WTC11 (cell line): Measurements from ENCODE around the gene GRIN1. TPM values are rescaled to one million over a fixed set of nuclear protein-coding genes. Genes with fewer than 3 reads are reported as not detected.

Experiments used
- ARID4B ChIP-seq: sonication (generic); formaldehyde crosslinking; IDR thresholded peaks from 2 replicates; pipeline ENCODE4 v1.8.0; 2023; ENCODE audit warnings: missing genetic modification reagents, mild to moderate bottlenecking, borderline replicate concordance
- ATF1 ChIP-seq: sonication (generic); formaldehyde crosslinking; IDR thresholded peaks from 2 replicates; pipeline ENCODE4 v1.8.1; 2023; ENCODE audit warnings: mild to moderate bottlenecking, moderate library complexity, missing genetic modification reagents
- CREM ChIP-seq: sonication (generic); formaldehyde crosslinking; IDR thresholded peaks from 2 replicates; pipeline ENCODE4 v1.8.1; 2022; ENCODE audit warnings: mild to moderate bottlenecking, missing genetic modification reagents, moderate library complexity
- CTCF ChIP-seq: fragments of 200-600 bp; IDR thresholded peaks from 2 replicates; pipeline ENCODE4 v1.8.0; 2022; ENCODE audit warnings: antibody characterized with exemption
- E2F5 ChIP-seq: sonication (generic); formaldehyde crosslinking; IDR thresholded peaks from 2 replicates; pipeline ENCODE4 v1.8.1; 2022; ENCODE audit warnings: mild to moderate bottlenecking, moderate library complexity, missing genetic modification reagents
- ESRRA ChIP-seq: sonication (generic); formaldehyde crosslinking; IDR thresholded peaks from 2 replicates; pipeline ENCODE4 v1.8.1; 2022; ENCODE audit warnings: mild to moderate bottlenecking, missing genetic modification reagents, borderline replicate concordance
- FOXJ3 ChIP-seq: sonication (generic); formaldehyde crosslinking; IDR thresholded peaks from 2 replicates; pipeline ENCODE4 v1.9.0; 2021; ENCODE audit warnings: missing genetic modification reagents, mild to moderate bottlenecking, borderline replicate concordance
- FOXK1 ChIP-seq: sonication (generic); formaldehyde crosslinking; IDR thresholded peaks from 2 replicates; pipeline ENCODE4 v1.8.0; 2022; ENCODE audit warnings: mild to moderate bottlenecking, moderate library complexity, missing genetic modification reagents
- FOXP4 ChIP-seq: sonication (generic); formaldehyde crosslinking; IDR thresholded peaks from 2 replicates; pipeline ENCODE4 v1.8.0; 2022; ENCODE audit warnings: mild to moderate bottlenecking, missing genetic modification reagents
- GABPB1 ChIP-seq: sonication (generic); formaldehyde crosslinking; IDR thresholded peaks from 2 replicates; pipeline ENCODE4 v1.8.1; 2023; ENCODE audit warnings: mild to moderate bottlenecking, missing genetic modification reagents
- JUN ChIP-seq: sonication (generic); formaldehyde crosslinking; IDR thresholded peaks from 2 replicates; pipeline ENCODE4 v1.8.0; 2023; ENCODE audit warnings: mild to moderate bottlenecking, missing genetic modification reagents
- MXD4 ChIP-seq: fragments of 250-450 bp; sonication (Bioruptor Pico); IDR thresholded peaks from 2 replicates; pipeline ENCODE4 v1.8.0; 2021; ENCODE audit warnings: mild to moderate bottlenecking, moderate library complexity, borderline replicate concordance
- NFATC4 ChIP-seq: fragments of 250-450 bp; sonication (Bioruptor Pico); IDR thresholded peaks from 2 replicates; pipeline ENCODE4 v1.9.0; 2021; ENCODE audit warnings: mild to moderate bottlenecking
- NFE2L1 ChIP-seq: sonication (generic); formaldehyde crosslinking; IDR thresholded peaks from 2 replicates; pipeline ENCODE4 v1.8.1; 2023; ENCODE audit warnings: missing genetic modification reagents
- NFYB ChIP-seq: sonication (generic); formaldehyde crosslinking; conservative IDR thresholded peaks from 2 replicates; pipeline ENCODE4 v1.8.0; 2022; ENCODE audit warnings: low read depth, missing genetic modification reagents
- OVOL2 ChIP-seq: fragments of 250-450 bp; sonication (Bioruptor Pico); IDR thresholded peaks from 2 replicates; pipeline ENCODE4 v1.9.0; 2021; ENCODE audit warnings: mild to moderate bottlenecking, borderline replicate concordance
- PREB ChIP-seq: sonication (generic); formaldehyde crosslinking; IDR thresholded peaks from 2 replicates; pipeline ENCODE4 v1.8.1; 2022; ENCODE audit warnings: mild to moderate bottlenecking, missing genetic modification reagents, moderate library complexity, borderline replicate concordance
- SP1 ChIP-seq: sonication (generic); formaldehyde crosslinking; conservative IDR thresholded peaks from 2 replicates; pipeline ENCODE4 v1.8.1; 2022; ENCODE audit warnings: missing genetic modification reagents
- STAT6 ChIP-seq: sonication (generic); formaldehyde crosslinking; conservative IDR thresholded peaks from 2 replicates; pipeline ENCODE4 v1.8.1; 2023; ENCODE audit warnings: mild to moderate bottlenecking, low read depth, missing genetic modification reagents, moderate library complexity
- USF1 ChIP-seq: sonication (generic); formaldehyde crosslinking; IDR thresholded peaks from 2 replicates; pipeline ENCODE4 v1.8.0; 2022; ENCODE audit warnings: mild to moderate bottlenecking, missing genetic modification reagents
- ZBTB21 ChIP-seq: sonication (generic); formaldehyde crosslinking; IDR thresholded peaks from 2 replicates; pipeline ENCODE4 v1.8.1; 2023; ENCODE audit warnings: mild to moderate bottlenecking, missing genetic modification reagents, borderline replicate concordance
- ZNF232 ChIP-seq: sonication (generic); formaldehyde crosslinking; IDR thresholded peaks from 2 replicates; pipeline ENCODE4 v1.8.0; 2022; ENCODE audit warnings: mild to moderate bottlenecking, missing genetic modification reagents
- ZSCAN18 ChIP-seq: fragments of 250-450 bp; sonication (Bioruptor Pico); IDR thresholded peaks from 2 replicates; pipeline ENCODE4 v2.1.2; 2022; ENCODE audit warnings: mild to moderate bottlenecking, moderate library complexity
- total RNA-seq: library from RNA; stranded (reverse); gene quantifications from 3 replicates; pipeline ENCODE4 v1.2.3, GENCODE V29; 2021

GRIN1 gene
- total RNA-seq, 1 experiment from 2014 or later: 4.1 TPM

GRCh38 chr9:137200311-137201204, 61.6 kb downstream of the GRIN1 start, which contains the start of gene TPRN (continued):
- TF ChIP-seq E2F5 (CRISPR knock-in tag): peak; percentile 64; the same call in 1 of the 2 replicates
- TF ChIP-seq CTCF: no peak
- TF ChIP-seq PREB (CRISPR knock-in tag): no peak
- no peak for TF ChIP-seq FOXJ3
- no peak for TF ChIP-seq ATF1 (CRISPR knock-in tag)
- TF ChIP-seq ESRRA: peak; percentile 95
- TF ChIP-seq ZNF232: no peak
- TF ChIP-seq FOXP4: 0 out of 2 replicates have a peak, but pooled peaks have one; percentile 29
- peak; percentile 16; the same call in 1 of the 2 replicates for TF ChIP-seq CREM (CRISPR knock-in tag)
- no peak for TF ChIP-seq ZBTB21 (CRISPR knock-in tag)
- TF ChIP-seq USF1 (CRISPR knock-in tag): peak; percentile 56; the same call in 1 of the 2 replicates
- TF ChIP-seq NFE2L1 (CRISPR knock-in tag): no peak
- no peak for TF ChIP-seq JUN (CRISPR knock-in tag)
- no peak for TF ChIP-seq STAT6
- peak; percentile 91 for TF ChIP-seq SP1 (CRISPR knock-in tag)
- TF ChIP-seq GABPB1 (CRISPR knock-in tag): peak; percentile 77
- peak; percentile 94 for TF ChIP-seq NFYB (CRISPR knock-in tag)
- TF ChIP-seq OVOL2 (CRISPR knock-in tag): no peak
- no peak for TF ChIP-seq ZSCAN18 (CRISPR knock-in tag)
- TF ChIP-seq FOXK1 (CRISPR knock-in tag): 0 out of 2 replicates have a peak, but pooled peaks have one; percentile 42
- TF ChIP-seq NFATC4 (CRISPR knock-in tag): no peak
- no peak for TF ChIP-seq MXD4 (CRISPR knock-in tag)
- TF ChIP-seq ARID4B (CRISPR knock-in tag): no peak
